Measurements from ENCODE around the gene USP34.

GRCh38 chr2:61253136-61253535 lies 217.8 kb downstream of the USP34 start:
- TF ChIP-seq CTCF (IDR thresholded peaks at IDR 0.05) (no peak), POLR2A (IDR thresholded peaks at IDR 0.05) (no peak)
